Kidney glomerular epithelial cell (primary cell): Measurements from ENCODE around the gene PARD3.

Source experiments
- DNase-seq: peaks from one replicate; lab custom pipeline; 2025; lab: John Stamatoyannopoulos, UW

The PARD3 gene

DNA sequence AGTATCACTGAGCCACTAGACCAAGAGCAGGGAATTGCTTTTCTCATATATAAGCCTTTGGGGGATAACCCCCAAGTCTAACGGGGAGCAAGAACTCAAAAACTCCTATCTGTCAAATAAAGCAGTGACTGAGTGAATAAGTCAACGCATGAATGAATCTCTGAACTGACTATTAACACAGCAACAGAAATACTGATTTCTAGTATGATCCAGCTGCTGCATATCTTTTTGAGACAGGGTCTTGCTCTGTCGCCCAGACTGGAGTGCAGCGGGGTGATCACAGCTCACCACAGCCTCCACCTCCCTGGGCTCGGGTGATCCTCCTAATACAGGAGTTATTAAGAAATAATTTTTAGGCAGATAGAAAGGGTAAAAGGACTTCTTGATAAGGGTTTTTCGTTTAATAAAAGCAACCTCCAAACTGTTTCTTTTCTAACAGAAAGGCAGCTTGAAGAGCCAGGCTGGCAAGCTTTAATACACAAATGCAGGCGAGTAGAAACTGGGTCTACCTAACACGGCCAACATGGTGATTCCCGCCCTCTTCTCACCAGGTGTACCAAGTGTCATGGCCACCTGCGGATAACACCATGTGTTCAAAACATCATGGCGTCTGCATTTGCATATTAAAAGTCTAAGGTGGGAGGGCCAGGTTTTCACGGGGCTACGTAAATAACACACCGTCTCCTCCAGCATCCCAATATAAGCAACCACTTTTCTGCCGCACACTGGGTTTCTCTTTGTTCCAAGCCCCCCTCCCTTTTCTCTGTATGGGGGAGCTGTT, 631.9 kb downstream of the PARD3 start:
- no peak for DNase-seq

DNA sequence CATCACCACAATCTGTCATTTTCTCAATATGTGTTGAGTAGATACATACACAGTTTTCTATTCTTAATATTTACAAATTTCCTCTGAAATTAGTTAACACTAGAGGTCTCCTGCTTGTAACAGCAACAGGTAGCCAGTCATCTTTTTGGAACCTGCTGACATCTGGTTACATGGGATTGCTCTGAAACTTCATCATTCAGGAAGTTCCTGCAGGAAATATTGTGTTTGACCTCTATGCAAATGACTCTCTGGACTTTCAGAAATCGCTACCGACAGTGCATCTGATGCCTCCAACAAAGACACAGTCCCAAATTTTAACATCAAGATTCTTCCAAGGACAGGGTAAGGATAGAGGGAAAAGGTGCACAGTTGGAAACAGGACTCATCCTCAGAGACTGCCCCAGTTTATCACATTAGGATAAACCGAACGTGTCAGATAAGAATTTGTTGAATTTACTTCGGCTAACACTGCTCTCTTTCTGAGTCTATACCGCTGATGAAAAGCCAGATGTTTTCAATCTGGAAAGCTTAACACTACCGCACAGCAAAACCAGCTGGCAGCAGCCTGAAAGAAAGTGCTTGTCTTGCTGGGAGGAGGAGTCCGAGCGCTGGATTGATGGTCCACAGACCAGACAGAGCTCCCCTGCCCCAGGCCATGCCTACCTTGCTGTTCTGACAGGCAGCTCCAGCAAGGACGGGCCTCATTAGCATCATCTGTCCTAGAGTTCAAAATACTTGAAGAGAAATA, 633.4 kb downstream of the PARD3 start:
- DNase-seq = no peak

DNA sequence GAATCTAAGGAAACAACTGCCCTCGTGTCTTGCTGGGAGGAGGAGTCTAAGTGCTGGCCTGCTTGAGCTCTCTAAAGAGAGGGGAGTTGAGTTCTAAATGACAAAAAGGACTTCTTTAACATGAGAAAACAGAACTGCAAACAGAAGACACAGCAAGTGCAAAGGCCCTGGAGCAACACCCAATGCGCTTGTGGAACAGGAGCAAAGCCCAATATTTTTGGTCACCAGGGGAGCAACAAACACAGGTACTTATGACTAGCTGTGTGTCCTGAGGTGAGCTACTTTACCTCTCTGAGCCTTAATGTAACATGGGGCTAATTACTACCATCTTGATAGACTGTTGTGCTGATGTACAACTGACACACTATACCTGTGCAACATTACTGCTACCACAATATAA, 634.3 kb downstream of the PARD3 start:
- DNase-seq = no peak

GRCh38 chr10:34179280-34179679, 635.8 kb downstream of the PARD3 start:
- no peak for DNase-seq

- no peak for DNase-seq
Measured at GRCh38 chr10:34178756-34179155, 636.3 kb downstream of the PARD3 start.

DNA sequence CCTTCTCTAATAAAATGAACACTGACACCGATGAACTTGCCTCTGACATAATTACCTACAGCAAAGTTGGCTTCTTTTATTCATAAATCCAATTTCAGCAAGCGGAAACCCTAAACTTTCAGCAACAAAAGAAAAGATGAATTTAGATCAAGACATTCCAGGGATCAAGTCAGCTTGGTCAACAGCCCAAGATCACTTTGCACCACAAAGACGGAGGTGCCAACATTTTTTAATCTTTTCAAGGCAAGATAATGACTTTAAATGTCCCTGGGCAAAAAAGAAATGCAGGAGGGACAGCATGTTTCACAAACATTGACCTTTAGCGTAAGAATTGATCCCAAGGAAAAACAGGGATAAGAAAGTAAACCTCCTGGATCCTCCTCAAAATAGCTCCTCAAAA, 636.9 kb downstream of the PARD3 start:
- DNase-seq = no peak

- no peak for DNase-seq
Measured at GRCh38 chr10:34177445-34177844, 637.7 kb downstream of the PARD3 start.

- DNase-seq = no peak
Measured at GRCh38 chr10:34176351-34176750, 638.7 kb downstream of the PARD3 start.

DNA sequence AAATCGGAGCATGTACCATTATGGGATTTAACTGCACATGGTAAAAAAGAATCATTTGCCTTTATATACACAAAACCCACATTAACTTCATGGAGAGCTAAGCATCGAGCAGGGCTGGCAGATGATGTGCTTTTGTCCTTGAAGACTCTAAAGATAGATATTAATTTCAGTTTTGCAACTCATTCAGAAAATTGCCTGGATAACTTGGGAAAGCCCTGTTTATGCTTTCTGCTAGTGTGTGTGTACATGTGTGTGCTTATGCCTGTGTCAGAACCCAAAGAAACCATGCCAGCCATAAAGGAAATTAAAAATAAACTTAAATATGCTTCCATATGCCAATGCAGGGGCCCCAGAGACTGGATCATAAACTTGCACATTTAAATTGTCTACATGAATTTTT, 640.0 kb downstream of the PARD3 start:
- DNase-seq = no peak

GRCh38 chr10:34172936-34173533, 642.1 kb downstream of the PARD3 start:
- DNase-seq = no peak

DNA sequence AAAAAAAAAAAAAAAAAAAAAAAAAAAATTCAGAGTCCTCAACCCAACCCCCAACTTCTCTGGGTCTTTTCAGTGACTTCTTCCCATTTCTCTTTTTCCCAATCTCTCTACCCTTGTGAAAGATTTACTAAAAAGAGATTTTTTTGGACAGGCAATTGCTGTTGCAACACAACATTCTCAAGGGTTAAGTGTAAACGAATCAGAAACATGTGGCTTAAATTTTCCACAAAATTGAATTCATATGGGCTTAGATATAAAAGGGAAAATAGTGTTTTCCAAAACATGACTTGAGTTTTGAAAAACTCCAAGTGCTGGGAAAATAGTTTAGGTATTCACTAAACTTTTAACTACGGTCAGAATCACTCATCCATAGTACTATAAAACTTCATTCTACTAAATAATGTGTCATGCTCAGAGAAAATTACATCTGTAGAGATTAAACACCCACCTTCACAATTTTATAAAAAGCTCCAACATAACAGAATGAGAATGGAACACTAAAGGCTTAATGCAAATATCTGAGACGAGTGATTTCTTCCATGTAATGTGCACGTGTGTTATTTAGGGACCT, 643.1 kb downstream of the PARD3 start:
- no peak for DNase-seq

GRCh38 chr10:34169677-34170076, 645.4 kb downstream of the PARD3 start:
- no peak for DNase-seq

- no peak for DNase-seq
Measured at GRCh38 chr10:34169131-34169530, 646.0 kb downstream of the PARD3 start.

GRCh38 chr10:34168439-34168838, 646.7 kb downstream of the PARD3 start:
- no peak for DNase-seq

- DNase-seq = no peak
Measured at GRCh38 chr10:34166823-34167222, 648.3 kb downstream of the PARD3 start.

GRCh38 chr10:34166354-34166753, 648.7 kb downstream of the PARD3 start:
- no peak for DNase-seq

DNA sequence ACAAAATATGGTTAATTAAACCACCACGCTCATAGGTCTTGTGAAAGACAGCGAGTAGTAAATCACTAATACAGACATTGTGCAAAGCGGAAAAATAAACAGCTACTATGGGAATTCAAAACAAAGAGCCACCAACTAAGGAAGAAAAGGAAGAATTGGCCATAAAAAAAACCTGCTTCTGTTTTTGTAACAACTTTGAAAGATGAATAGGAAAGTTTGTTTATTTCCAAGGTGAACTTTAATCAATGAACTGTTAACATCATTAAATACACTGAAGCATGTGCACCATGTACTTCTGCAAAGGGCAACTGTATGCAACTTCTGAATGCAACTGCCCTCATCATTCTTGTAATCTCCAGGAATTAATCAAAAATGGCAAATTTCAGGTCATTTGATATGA, 651.1 kb downstream of the PARD3 start:
- DNase-seq = no peak

DNA sequence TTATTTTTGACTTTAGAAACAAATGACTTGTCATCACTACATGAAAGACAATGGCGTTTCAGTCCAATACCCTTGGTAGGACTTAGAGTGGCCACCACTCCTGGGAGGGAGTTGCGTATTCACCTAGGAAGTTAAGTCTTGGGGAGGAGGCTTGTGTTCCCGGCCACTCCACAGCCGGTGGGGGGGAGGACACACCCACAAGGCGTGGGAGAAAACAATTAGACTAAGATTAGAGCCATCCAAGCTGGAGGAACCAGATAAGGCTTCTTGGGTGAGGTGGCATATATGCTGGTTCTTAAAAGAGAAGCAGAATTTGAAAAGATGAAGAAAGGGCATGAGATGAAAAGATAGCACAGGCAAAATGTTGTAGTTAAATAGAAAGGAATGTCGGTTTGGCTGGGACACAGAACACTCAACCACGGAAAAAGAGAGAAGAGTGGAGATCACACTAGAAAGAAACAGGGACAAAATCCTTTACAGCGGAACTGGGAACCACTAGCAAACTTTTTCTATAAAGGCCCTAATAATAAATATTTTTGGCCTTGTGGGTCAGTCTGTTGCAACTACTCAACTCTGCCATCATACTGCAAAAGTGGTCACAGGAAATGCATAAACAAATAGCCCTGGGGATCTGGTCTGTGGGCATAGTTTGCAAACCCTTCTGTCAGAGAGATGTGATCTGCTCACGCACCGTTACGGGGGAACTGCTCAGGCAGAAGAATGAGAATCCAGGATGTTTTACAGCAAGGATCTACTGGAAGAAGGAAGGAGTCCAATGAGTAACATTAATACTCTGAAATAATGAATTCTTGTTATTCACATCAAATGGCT, 651.8 kb downstream of the PARD3 start:
- DNase-seq = no peak

DNA sequence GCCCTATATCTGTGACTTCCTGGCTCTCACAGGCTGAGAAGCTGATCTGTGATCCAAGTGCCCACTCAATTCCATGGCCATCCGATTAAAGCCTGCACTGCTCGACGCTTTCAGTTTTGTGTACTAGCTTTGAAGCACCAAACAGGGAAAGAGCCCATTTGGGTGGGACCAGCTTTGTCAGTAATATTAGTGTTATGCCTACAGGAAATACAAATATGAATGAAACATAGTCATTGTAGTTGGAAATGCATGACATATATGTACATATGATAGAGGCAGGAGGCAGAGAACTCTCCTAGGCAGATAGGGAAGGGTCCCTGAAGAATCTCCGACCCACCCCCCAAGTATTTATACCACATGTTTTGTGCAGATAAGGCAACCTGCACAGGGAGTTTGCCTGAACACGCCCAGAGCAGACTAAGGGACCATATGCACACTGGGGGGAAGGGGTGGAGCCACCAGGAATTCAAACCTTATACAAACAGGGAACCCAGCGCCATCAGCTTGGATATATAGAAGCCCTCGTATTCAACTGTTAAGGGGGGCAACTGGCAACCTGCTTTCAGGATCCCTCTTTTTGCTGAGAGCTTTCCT, 653.2 kb downstream of the PARD3 start:
- DNase-seq = no peak

- DNase-seq = no peak
Measured at GRCh38 chr10:34160595-34160994, 654.5 kb downstream of the PARD3 start.

- DNase-seq = no peak
Measured at GRCh38 chr10:34157501-34157900, 657.6 kb downstream of the PARD3 start.
